HL-60/S4 treated with retinoic acid at 250 ng/mL for 4 days and 3 days (cell line): ENCODE results near the gene SDHA.
"Not testable (repeated sequence)": the region's sequence is repeated elsewhere in the genome, so short reads cannot be mapped to it uniquely, and the experiment has no call there.

Experiments used
- in situ Hi-C: fragments of 300-500 bp; cut with MboI; formaldehyde crosslinking; loops from 2 replicates; pipeline ENCODE4 v1.7.0; 2022; ENCODE audit warnings: low sequenced_read_pairs

SDHA gene

GRCh38 chr5:251975-252374, 33.9 kb downstream of the SDHA start:
- in situ Hi-C loops: not testable (repeated sequence)

DNA sequence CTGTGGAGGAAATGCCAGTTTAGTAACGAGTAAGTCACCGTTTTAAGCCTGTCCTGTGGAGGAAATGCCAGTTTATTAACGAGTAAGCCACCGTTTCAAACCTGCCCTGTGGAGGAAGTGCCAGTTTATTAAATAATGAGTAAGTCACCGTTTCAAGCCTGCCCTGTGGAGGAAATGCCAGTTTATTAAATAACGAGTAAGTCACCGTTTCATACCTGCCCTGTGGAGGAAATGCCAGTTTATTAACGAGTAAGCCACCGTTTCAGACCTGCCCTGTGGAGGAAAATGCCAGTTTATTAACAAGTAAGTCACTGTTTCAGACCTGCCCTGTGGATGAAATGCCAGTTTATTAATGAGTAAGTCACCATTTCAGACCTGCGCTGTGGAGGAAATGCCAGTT, 34.4 kb downstream of the SDHA start:
- in situ Hi-C loops: no loop called here

DNA sequence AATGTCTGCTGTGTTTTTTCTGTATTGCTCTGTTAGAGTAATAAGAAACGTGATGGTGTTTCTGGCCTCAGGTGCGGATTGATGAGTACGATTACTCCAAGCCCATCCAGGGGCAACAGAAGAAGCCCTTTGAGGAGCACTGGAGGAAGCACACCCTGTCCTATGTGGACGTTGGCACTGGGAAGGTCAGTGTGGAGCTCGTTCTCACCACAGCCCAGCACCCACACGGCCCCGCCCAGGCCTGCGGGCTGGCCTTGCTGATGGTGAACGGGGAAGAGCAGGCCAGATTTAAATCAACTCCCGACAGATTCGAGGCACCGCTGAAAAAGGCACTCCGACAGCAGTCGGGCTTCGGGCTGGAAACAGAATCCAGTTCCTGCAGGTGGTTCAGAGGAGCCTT, 36.2 kb downstream of the SDHA start:
- in situ Hi-C loops: not testable (repeated sequence)

GRCh38 chr5:255116-255515, 37.0 kb downstream of the SDHA start:
- in situ Hi-C loops: not testable (repeated sequence)

- in situ Hi-C loops: not testable (repeated sequence)
These were observed 38.2 kb downstream of the SDHA start for GRCh38 chr5:256347-256746.

DNA sequence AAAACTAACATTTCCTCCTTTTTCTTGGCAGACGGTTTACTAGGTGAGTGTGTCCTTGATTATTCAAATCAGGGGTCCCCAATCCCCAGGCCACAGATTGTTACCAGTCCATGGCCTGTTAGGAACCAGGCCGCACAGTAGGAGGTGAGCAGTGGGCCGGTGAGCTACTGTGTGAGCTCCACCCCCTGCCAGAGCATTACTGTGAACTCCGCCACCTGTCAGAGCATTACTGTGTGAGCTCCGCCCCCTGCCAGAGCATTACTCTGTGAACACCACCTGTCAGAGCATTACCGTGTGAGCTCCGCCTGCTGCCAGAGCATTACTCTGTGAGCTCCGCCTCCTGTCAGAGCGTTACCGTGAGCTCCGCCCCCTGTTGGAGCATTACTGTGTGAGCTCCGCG, 39.0 kb downstream of the SDHA start:
- in situ Hi-C loops: no loop called here

DNA sequence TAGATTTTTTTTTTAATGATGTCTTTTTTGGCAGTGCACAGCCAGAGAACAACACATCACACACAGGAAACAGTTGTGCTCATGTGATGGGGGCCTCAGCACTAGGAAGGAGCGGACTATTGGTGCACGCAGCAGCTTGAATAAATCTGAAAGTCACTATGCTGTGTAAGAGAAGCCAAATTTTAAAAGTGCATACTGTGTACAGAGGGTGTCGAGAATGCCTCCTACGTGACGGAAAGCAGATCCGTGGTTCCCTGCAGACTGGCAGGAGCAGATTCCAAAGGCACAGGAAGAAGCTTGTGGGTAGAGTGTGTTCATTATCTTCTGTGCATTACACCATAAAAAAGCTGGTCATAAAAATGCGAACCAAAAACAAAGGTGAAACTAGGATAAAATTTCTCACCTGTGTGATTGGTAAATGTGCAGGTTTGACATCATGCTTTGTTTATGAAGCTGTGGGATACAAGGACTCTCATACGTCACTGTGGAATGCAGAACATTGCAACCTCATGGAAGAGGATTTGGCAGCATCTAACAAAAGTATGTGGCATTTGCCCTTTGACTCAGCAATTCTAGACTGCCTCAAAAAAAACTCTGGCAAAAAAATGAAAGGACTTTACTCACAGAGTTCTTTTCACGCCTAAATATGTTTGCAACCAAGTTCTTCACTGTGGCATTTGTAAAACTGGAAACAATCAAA, 45.3 kb downstream of the SDHA start:
- in situ Hi-C loops: not testable (repeated sequence)

- in situ Hi-C loops: no loop called here
These were observed 46.2 kb downstream of the SDHA start for GRCh38 chr5:264338-264737.

DNA sequence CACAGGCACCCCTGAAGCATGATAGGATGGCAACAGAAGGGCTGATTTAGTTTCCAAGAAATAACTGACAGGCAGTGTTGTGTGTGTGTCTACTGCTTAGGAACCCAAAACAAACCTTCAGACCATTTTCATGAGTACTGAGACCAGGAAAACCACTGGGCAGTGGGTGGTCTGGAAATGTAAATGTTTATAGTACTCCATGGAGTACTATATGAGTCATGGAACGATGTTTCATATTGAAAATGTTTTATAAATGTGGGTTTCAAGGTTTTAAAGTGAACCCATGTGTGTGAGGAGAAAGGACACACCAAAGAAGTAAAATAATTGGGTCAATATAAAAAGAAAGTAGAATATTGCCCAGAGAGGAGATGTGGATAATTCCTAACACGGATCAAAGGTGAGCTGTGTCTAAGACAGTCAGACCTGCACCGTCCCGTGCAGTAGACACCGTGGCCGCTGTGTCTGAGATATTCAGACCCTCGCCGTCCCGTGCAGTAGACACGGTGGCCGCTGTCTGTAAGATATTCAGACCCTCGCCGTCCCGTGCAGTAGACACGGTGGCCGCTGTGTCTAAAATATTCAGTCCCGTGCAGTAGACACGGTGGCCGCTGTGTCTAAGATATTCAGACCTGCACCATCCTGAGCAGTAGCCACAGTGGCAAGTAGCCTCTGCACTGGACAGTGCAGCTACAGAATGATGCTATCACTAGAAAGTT, 48.3 kb downstream of the SDHA start:
- in situ Hi-C loops: not testable (repeated sequence)

- in situ Hi-C loops: no loop called here
These were observed 49.6 kb downstream of the SDHA start for GRCh38 chr5:267716-268115.

GRCh38 chr5:270340-270739, 52.2 kb downstream of the SDHA start:
- in situ Hi-C loops: no loop called here

GRCh38 chr5:271828-272167, 53.7 kb downstream of the SDHA start:
- in situ Hi-C loops: not testable (repeated sequence)

DNA sequence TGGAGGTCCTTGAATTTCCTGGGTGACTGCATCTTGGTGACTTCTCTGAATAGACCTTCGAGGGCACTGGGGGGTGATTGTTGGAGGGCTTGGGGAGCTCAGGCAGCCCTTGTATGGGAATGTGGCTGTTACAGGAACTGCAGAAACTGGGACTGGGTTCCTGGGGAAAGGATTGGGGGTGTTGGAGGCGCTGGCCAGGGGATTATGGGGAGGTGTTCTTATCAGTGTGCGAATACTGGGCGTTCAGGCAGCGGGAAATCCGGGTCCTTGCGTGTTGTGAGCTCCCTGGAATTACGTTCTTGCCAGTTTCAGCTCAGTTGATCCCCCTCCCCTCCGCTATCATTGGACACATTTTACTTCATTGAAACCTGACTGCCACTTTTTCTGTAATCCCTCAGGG, 55.0 kb downstream of the SDHA start:
- in situ Hi-C loops: not testable (repeated sequence)

- in situ Hi-C loops: not testable (repeated sequence)
These were observed 55.4 kb downstream of the SDHA start for GRCh38 chr5:273491-273890.

GRCh38 chr5:274346-274745, 56.2 kb downstream of the SDHA start:
- in situ Hi-C loops: not testable (repeated sequence)

DNA sequence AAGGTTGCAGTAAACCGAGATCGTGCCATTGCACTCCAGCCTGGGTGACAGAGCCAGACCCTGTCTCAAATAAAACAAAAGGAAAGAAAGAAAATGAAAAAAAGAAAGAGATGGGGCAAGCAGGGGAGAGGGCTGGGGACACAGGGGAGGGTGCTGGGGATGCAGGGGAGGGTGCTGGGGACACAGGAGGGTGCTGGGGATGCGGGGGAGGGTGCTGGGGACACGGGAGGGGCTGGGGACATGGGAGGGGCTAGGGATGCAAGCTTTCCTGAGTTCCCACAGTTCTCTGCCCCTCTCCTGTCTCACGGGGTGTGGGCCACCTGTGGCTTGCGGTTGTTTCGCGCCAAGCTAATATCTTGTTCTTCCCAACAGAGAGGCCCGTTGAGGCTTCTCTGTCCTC, 60.5 kb downstream of the SDHA start:
- in situ Hi-C loops: no loop called here

DNA sequence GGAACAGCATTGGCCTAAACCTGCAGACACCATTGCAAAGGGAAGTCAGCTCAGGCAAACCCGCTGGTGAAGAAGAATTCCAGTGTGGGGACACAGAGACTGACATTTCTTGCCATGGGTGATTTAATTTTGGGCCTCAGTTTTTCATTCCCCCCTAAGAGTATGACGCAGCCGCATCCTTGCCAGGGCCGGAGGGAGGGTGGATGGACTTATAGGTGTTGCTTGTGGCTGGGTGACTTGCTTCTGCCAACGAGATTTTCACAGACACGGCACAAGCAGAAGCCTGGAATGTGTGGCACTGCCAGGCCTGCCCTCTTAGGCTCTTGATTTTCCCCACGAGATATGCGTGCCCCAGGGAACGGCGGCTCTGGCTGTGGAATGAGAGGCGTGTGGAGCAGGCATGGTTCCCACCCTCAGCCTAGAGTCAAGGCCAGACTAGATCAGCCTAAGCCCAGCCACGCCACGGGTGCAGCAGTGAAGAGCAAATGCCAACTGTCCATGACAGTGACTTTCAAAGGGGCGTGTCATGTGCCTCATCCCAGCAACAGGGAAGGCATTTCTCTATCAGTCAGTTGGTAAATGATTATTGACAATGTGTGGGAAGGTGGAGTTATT, 61.0 kb downstream of the SDHA start:
- in situ Hi-C loops: not testable (repeated sequence)

- in situ Hi-C loops: no loop called here
These were observed 68.0 kb downstream of the SDHA start for GRCh38 chr5:285991-286557.

GRCh38 chr5:290200-290599, 72.1 kb downstream of the SDHA start:
- in situ Hi-C loops: not testable (repeated sequence)

- in situ Hi-C loops: not testable (repeated sequence)
These were observed 73.2 kb downstream of the SDHA start for GRCh38 chr5:291345-291744.

DNA sequence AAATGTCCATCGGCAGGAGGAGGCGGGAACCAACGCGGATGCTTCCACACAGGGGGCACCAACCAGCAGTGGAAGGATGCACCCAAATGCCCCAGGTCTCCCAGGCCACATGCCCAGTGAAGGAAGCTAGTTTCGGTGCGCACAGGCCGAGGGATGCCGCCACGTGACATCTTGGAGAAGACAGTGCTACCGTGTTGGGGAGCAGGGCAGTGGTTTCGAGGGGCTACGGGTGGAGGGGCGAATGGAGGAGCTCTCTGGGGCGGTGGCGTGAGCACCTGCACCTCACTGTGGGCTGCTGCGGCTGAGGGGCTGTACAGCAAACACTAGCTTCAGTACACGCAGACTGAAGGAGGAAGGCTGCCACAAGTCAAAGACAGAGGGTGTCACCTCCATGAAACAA, 76.7 kb downstream of the SDHA start:
- in situ Hi-C loops: not testable (repeated sequence)

DNA sequence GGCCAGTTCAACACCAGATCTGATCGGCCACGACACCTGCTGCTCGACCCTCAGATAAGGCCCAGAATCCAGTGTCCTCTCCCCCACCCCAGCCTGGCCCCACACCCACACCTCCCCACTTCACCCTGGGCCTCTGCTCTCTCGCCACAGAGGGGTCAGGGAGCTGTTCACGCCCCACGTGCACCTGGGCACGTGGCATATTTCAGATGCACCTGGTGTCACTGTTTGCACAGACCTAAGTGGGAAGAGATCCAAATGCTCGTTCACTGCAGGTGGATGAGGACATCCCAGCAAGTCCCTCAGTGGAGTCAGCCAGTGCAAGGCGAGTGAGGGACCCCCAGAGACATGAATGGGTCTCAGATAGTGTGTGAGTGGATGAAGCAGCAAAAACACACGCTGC, 78.1 kb downstream of the SDHA start:
- in situ Hi-C loops: not testable (repeated sequence)
